GM12878 (cell line): ENCODE measurements around the gene SHC1. TPM values are rescaled to one million over a fixed set of nuclear protein-coding genes. Genes with fewer than 3 reads are reported as not detected.

Experiments
- ATAC-seq: fragments of 200-7000 bp; cut with Tn5 transposase; 3 replicates; pipeline ENCODE4 v1.9.1; 2020; ENCODE audit warnings: mild to moderate bottlenecking, moderate library complexity
- BruUV-seq: library from RNA; stranded (reverse); fragments of 400-500 nt; replicated peaks from 2 replicates; lab custom pipeline; 2021; lab: Mats Ljungman, UMichigan
- CTCF ChIA-PET: fragments of 300-600 bp; sonication (Branson Sonifier 250); formaldehyde crosslinking; extraction: SDS; loops from one replicate; lab custom pipeline; 2021; ENCODE audit warnings: inconsistent platforms; lab: Yijun Ruan, JAX
- POLR2A ChIA-PET: fragments of 350-600 bp; formaldehyde crosslinking; extraction: SDS; loops from one replicate; lab custom pipeline; 2021; ENCODE audit warnings: inconsistent platforms; lab: Charles Lee
- RAD21 ChIA-PET: fragments of 300-600 bp; sonication (Branson Sonifier 250); formaldehyde crosslinking; loops from one replicate; lab custom pipeline; 2023; ENCODE audit warnings: antibody characterized with exemption; ENCODE audit not compliant: unreplicated experiment; lab: Charles Lee
- SMC1A ChIA-PET: fragments of 300-600 bp; sonication (Branson Sonifier 250); formaldehyde crosslinking; loops from one replicate; lab custom pipeline; 2023; ENCODE audit not compliant: unreplicated experiment, uncharacterized antibody; lab: Charles Lee
- DNase-seq: peaks from one replicate; pipeline ENCODE4 v3.0.0-alpha.2; 2011; ENCODE audit warnings: low read depth, low spot score
- FAIRE-seq: peaks from 3 replicates; lab custom pipeline; 2011; peaks lifted over from hg19 to GRCh38; lab: Jason Lieb, UNC
- H2AFZ ChIP-seq: 2 replicates; pipeline ENCODE4 v1.6.0; 2011; ENCODE audit warnings: low read depth, low read length, control low read depth; ENCODE audit not compliant: control insufficient read depth
- H3K27ac ChIP-seq: 2 replicates; pipeline ENCODE4 v1.5.1; 2011; ENCODE audit warnings: control low read depth; ENCODE audit not compliant: control insufficient read depth, insufficient read depth
- H3K27me3 ChIP-seq, 2 experiments: replicated peaks in 1 of 2; 2 replicates each; pipeline versions ENCODE4 v1.6.0 to v1.6.1; 2011; ENCODE audit warnings: low read length in 1 of 2; ENCODE audit not compliant: control insufficient read depth in 2 of 2, insufficient read depth in 2 of 2
- H3K36me3 ChIP-seq, 2 experiments: 2 replicates each; pipeline ENCODE4 v1.5.1; 2011; ENCODE audit warnings: low read length in 1 of 2; ENCODE audit not compliant: control insufficient read depth in 2 of 2, insufficient read depth in 2 of 2
- H3K4me1 ChIP-seq: 2 replicates; pipeline ENCODE4 v1.6.1; 2011; ENCODE audit warnings: mild to moderate bottlenecking, low read length, moderate library complexity, mixed read lengths; ENCODE audit not compliant: control insufficient read depth, insufficient read depth
- H3K4me2 ChIP-seq: 2 replicates; pipeline ENCODE4 v1.6.0; 2011; ENCODE audit warnings: control low read depth; ENCODE audit not compliant: control insufficient read depth, insufficient read depth
- H3K4me3 ChIP-seq: fragments of 200-600 bp; sonication (generic); 2 replicates; pipeline ENCODE4 v1.5.1; 2016
- H3K79me2 ChIP-seq: 2 replicates; pipeline ENCODE4 v1.6.0; 2011; ENCODE audit warnings: low read length; ENCODE audit not compliant: control insufficient read depth, insufficient read depth
- H3K9ac ChIP-seq: 2 replicates; pipeline ENCODE4 v1.8.0; 2011; ENCODE audit warnings: low read length, control low read depth, mixed read lengths; ENCODE audit not compliant: control insufficient read depth, insufficient read depth
- H3K9me3 ChIP-seq: replicated peaks from 3 replicates; pipeline ENCODE4 v1.5.1; 2011; ENCODE audit warnings: mild to moderate bottlenecking, low read length; ENCODE audit not compliant: control insufficient read depth, insufficient read depth
- H4K20me1 ChIP-seq: 2 replicates; pipeline ENCODE4 v1.6.0; 2011; ENCODE audit not compliant: control insufficient read depth, insufficient read depth
- BACH1 ChIP-seq: fragments of 450-650 bp; IDR thresholded peaks from 2 replicates; pipeline ENCODE4 v1.6.1; 2017; ENCODE audit warnings: mild to moderate bottlenecking, borderline replicate concordance
- BHLHE40 ChIP-seq, 2 experiments: fragments of 450-650 bp in 1 of 2; IDR thresholded peaks; 2 replicates each; pipeline ENCODE4 v1.6.1; 2011 to 2017; ENCODE audit warnings: low read depth in 2 of 2, borderline replicate concordance in 1 of 2, improper control_type of control experiment in 1 of 2, low read length in 1 of 2, mild to moderate bottlenecking in 1 of 2
- BRCA1 ChIP-seq: IDR thresholded peaks from 2 replicates; pipeline ENCODE4 v1.6.1; 2011; ENCODE audit warnings: low read depth, low read length, improper control_type of control experiment
- EP300 ChIP-seq, 2 experiments: fragments of 150-350 bp in 1 of 2; IDR thresholded peaks; 2 replicates each; pipeline ENCODE4 v1.6.1; 2011 to 2012; ENCODE audit warnings: low read depth in 2 of 2, low read length in 2 of 2, borderline replicate concordance in 1 of 2, improper control_type of control experiment in 1 of 2, inconsistent platforms in 1 of 2; ENCODE audit not compliant: control insufficient read depth in 1 of 2
- EZH2 ChIP-seq: IDR thresholded peaks from 2 replicates; pipeline ENCODE4 v1.6.1; 2012; ENCODE audit warnings: low read depth, mild to moderate bottlenecking, control low read depth, inconsistent platforms, low read length, borderline replicate concordance; ENCODE audit not compliant: control insufficient read depth
- GABPA ChIP-seq: IDR thresholded peaks from 2 replicates; pipeline ENCODE4 v1.6.1; 2014; ENCODE audit warnings: antibody characterized with exemption, low read depth, mild to moderate bottlenecking, inconsistent platforms
- KDM1A ChIP-seq: fragments of 200-600 bp; sonication (generic); IDR thresholded peaks from 2 replicates; pipeline ENCODE4 v1.6.1; 2016; ENCODE audit warnings: borderline replicate concordance
- MEF2A ChIP-seq: IDR thresholded peaks from 2 replicates; pipeline ENCODE4 v1.6.1; 2011; ENCODE audit warnings: low read depth, mild to moderate bottlenecking, low read length, moderate library complexity; ENCODE audit not compliant: insufficient read depth
- MEF2B ChIP-seq: fragments of 450-650 bp; IDR thresholded peaks from 2 replicates; pipeline ENCODE4 v1.6.1; 2018; ENCODE audit warnings: mild to moderate bottlenecking, moderate library complexity; ENCODE audit not compliant: partially characterized antibody, poor library complexity, severe bottlenecking
- MYB ChIP-seq: fragments of 150-350 bp; IDR thresholded peaks from 2 replicates; pipeline ENCODE4 v1.6.1; 2014; ENCODE audit warnings: mild to moderate bottlenecking, low read depth, low read length, borderline replicate concordance
- MYC ChIP-seq: IDR thresholded peaks from 2 replicates; pipeline ENCODE4 v1.6.1; 2011; ENCODE audit warnings: mild to moderate bottlenecking, low read length, moderate library complexity, inconsistent platforms; ENCODE audit not compliant: insufficient read depth, insufficient replicate concordance, insufficient read length, severe bottlenecking
- NR2C1 ChIP-seq: fragments of 450-650 bp; IDR thresholded peaks from 2 replicates; pipeline ENCODE4 v1.6.1; 2017; ENCODE audit warnings: antibody characterized with exemption, mild to moderate bottlenecking, moderate library complexity
- NR2C2 ChIP-seq: IDR thresholded peaks from 2 replicates; pipeline ENCODE4 v1.6.1; 2011; ENCODE audit warnings: borderline replicate concordance, low read depth; ENCODE audit not compliant: control insufficient read depth, insufficient read length
- NRF1 ChIP-seq: conservative IDR thresholded peaks from 2 replicates; pipeline ENCODE4 v1.6.1; 2011; ENCODE audit warnings: mild to moderate bottlenecking, low read depth, low read length, improper control_type of control experiment
- PAX8 ChIP-seq: fragments of 450-650 bp; IDR thresholded peaks from 2 replicates; pipeline ENCODE4 v1.6.1; 2017; ENCODE audit warnings: mild to moderate bottlenecking, moderate library complexity
- POU2F2 ChIP-seq: IDR thresholded peaks from 3 replicates; pipeline ENCODE4 v1.6.1; 2011; ENCODE audit warnings: low read depth, mild to moderate bottlenecking, low read length, borderline replicate concordance
- RB1 ChIP-seq: fragments of 450-650 bp; formaldehyde crosslinking; IDR thresholded peaks from 2 replicates; pipeline ENCODE4 v1.6.1; 2017; ENCODE audit warnings: mild to moderate bottlenecking, borderline replicate concordance
- TCF3 ChIP-seq: IDR thresholded peaks from 2 replicates; pipeline ENCODE4 v1.6.1; 2012; ENCODE audit warnings: low read depth, mild to moderate bottlenecking, low read length, borderline replicate concordance; ENCODE audit not compliant: insufficient read depth
- USF2 ChIP-seq: IDR thresholded peaks from 2 replicates; pipeline ENCODE4 v1.6.1; 2011; ENCODE audit warnings: low read depth, low read length, improper control_type of control experiment, borderline replicate concordance
- WGBS: methylation state at CpG from one replicate; pipeline ENCODE4 v1.1.6; 2016; ENCODE audit warnings: low lambda C conversion rate; ENCODE audit not compliant: insufficient replicate concordance, insufficient coverage; ENCODE audit errors: missing lambda C conversion rate; 5-methylcytosine and 5-hydroxymethylcytosine counted together
- in situ Hi-C: fragments of 300-500 bp; cut with MboI; formaldehyde crosslinking; loops from 9 replicates; pipeline ENCODE4 v1.14.3; 2018; ENCODE audit warnings: mixed read lengths
- intact Hi-C: fragments of 100-400 bp; cut with micrococcal nuclease; formaldehyde crosslinking; loops from one replicate; pipeline ENCODE4 v1.14.2; 2022; ENCODE audit not compliant: unreplicated experiment
- polyA plus RNA-seq, 11 experiments: library from polyadenylated mRNA; depleted of rRNA in 4 of 11; unstranded in 6 of 11; stranded (reverse) in 5 of 11; fragments of >200 nt; fragmentation: Nextera tagmentation in 4 of 11; fragmentation: Illumina TruSeq in 1 of 11; extraction: Ambion mirVana in 4 of 11; extraction: Trizol in 1 of 11; gene quantifications; 1 replicate in 1 of 11; 2 replicates in 10 of 11; pipeline versions ENCODE4 v1.2.1 to v1.2.3, GENCODE V29; 2011 to 2016; ENCODE audit warnings: inconsistent platforms in 2 of 11, missing spikeins in 2 of 11, low read depth in 1 of 11
- total RNA-seq, 4 experiments: library from RNA; depleted of rRNA in 3 of 4; stranded (reverse); fragments of >200 nt in 3 of 4; fragmentation: Illumina TruSeq in 1 of 4; extraction: Trizol in 1 of 4; gene quantifications; 2 replicates each; pipeline versions ENCODE4 v1.2.1 to v1.2.3, GENCODE V29; 2013 to 2021

Gene SHC1
- total and polyA plus RNA-seq, 10 of the 15 experiments (the other 5 are each of a cell fraction or from before 2014, with no cell fraction given) = 2.6 to 49.3 (median 25.2) TPM

GRCh38 chr1:154978360-154978759 is 7.8 kb upstream of the SHC1 start:
- DNase-seq = no peak
- peaks cover 47% of the 10 kb centered on the region for H3K79me2 ChIP-seq
- no peak for ATAC-seq
- H3K9me3 ChIP-seq = no peaks in the 10 kb centered on the region
- 84% methylated on average over 3 of the region's 3 CpGs for WGBS
- intact Hi-C loops = no loop called here
- ChIA-PET RAD21 (interaction anchor here (1.7 kb wide), 1 partner anchor 21 kb away, joined by 6 read pairs; no protein-coding TSS in a partner anchor), SMC1A (interaction anchor here (1.1 to 1.9 kb wide), 4 partner anchors 16 to 419 kb away, joined by 3 to 9 read pairs (median 4); partner anchors contain the start of gene LENEP)
- no TSS peak for BruUV-seq
- H4K20me1 ChIP-seq = no peaks in the 10 kb centered on the region
- peak overlapping the region; percentile 34 for H3K27ac ChIP-seq
- H2AFZ ChIP-seq = no peak overlapping the region
- in situ Hi-C loops = no loop called here
- TF ChIP-seq EZH2 (no peak), KDM1A (no peak), EP300 (IDR thresholded peaks at IDR 0.05; ENCODE audit: borderline replicate concordance in 1 of 2, control insufficient read depth in 1 of 2, low read depth in 2 of 2, low read length in 2 of 2) (no peak), BACH1 (no peak), MYC (no peak), MEF2A (no peak), MEF2B (no peak), BHLHE40 (IDR thresholded peaks at IDR 0.05; ENCODE audit: borderline replicate concordance in 1 of 2, low read depth in 2 of 2, low read length in 1 of 2) (no peak), USF2 (no peak), MYB (no peak), PAX8 (no peak), NR2C1 (no peak), NRF1 (no peak), TCF3 (no peak), POU2F2 (no peak), RB1 (no peak), NR2C2 (no peak), BRCA1 (no peak), GABPA (no peak)
- TF ChIP-seq, all 136 proteins: peak for 0
- Histone ChIP-seq H3K4me3 (no peak overlapping the region), H3K4me1 (peaks cover 15% of the 10 kb centered on the region), H3K4me2 (no peak overlapping the region), H3K9ac (no peak overlapping the region; the same call in 1 of the 2 replicates), H3K36me3 (peaks cover 0 to 16% of the 10 kb centered on the region in 2 experiments; a peak in 3 of 4 replicates), H3K27me3 (no peaks in the 10 kb centered on the region)
- CTCF ChIA-PET = interaction anchor here (0.8 to 20.6 kb wide), 5 partner anchors 19 to 168 kb away, joined by 3 to 226 read pairs (median 4); partner anchors contain the start of genes LENEP and ZBTB7B
- no peak for FAIRE-seq
- POLR2A ChIA-PET = interaction anchor here (0.5 to 1.6 kb wide), 4 partner anchors 8 to 50 kb away, joined by 3 to 5 read pairs (median 4); partner anchors contain the start of gene SHC1
